ENCODE data around the gene GNA15. TPM values are rescaled to one million over a fixed set of nuclear protein-coding genes. Genes with fewer than 3 reads are reported as not detected.

Gene GNA15
- total RNA-seq, 1 donor from 2014 or later: 24.2 TPM

DNA sequence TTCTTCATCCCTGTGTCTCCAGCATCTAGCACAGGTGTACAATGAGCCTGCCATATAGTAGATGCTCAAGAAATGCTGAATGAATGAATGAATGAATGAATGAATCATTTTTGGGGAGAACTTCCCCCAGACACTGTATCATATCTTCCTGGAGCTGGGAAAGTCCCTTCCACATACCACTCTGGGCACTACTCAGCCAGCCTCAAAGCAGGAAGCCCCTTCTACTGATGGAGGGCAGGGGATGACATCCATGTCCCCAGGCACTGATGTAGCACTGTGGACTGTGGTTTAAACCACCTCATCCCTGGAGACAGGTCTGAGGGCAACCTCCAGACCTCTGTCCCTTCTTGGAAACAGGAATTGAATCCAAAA, 4.8 kb downstream of the GNA15 start:
- ATAC-seq (no peak), DNase-seq (no peak)
- H3K9me3 ChIP-seq: no peaks in the 10 kb centered on the region
- H3K27me3 ChIP-seq (ENCODE audit: low read depth): no peaks in the 10 kb centered on the region
- no peak overlapping the region for H3K4me3 ChIP-seq
- intact Hi-C loops (cut with DNase I): no loop called here
- H3K4me1 ChIP-seq: peaks cover 49% of the 10 kb centered on the region
- peak overlapping the region; percentile 81 for H3K27ac ChIP-seq
- TF ChIP-seq, protein P1, sequence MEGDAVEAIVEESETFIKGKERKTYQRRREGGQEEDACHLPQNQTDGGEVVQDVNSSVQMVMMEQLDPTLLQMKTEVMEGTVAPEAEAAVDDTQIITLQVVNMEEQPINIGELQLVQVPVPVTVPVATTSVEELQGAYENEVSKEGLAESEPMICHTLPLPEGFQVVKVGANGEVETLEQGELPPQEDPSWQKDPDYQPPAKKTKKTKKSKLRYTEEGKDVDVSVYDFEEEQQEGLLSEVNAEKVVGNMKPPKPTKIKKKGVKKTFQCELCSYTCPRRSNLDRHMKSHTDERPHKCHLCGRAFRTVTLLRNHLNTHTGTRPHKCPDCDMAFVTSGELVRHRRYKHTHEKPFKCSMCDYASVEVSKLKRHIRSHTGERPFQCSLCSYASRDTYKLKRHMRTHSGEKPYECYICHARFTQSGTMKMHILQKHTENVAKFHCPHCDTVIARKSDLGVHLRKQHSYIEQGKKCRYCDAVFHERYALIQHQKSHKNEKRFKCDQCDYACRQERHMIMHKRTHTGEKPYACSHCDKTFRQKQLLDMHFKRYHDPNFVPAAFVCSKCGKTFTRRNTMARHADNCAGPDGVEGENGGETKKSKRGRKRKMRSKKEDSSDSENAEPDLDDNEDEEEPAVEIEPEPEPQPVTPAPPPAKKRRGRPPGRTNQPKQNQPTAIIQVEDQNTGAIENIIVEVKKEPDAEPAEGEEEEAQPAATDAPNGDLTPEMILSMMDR (IDR thresholded peaks at IDR 0.05): no peak
- H3K36me3 ChIP-seq: no peaks in the 10 kb centered on the region

DNA sequence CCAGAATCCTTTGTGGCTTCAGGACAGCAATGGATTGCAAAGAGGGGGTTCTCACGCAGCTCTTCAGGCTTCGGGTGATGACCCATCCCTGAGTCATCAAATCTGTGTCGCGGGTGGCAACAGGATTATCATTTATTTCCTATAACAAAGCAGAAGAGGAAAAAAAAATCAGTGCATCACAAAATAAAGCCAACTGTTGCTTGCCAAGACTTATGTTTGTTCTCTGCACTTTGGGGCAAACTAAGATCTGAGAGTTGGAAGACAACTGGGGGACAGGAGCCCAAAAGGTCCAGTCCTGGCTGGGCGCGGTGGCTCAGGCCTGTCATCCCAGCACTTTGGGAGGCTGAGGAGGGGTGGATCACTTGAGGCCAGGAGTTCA, 6.4 kb downstream of the GNA15 start:
- no peaks in the 10 kb centered on the region for H3K9me3 ChIP-seq
- no peak for DNase-seq
- intact Hi-C loops (cut with DNase I): no loop called here
- H3K4me3 ChIP-seq: no peak overlapping the region
- H3K27ac ChIP-seq: peak overlapping the region; percentile 81
- H3K36me3 ChIP-seq: no peaks in the 10 kb centered on the region
- ATAC-seq: peak; percentile 30 to 53
- TF ChIP-seq, protein P1 (IDR thresholded peaks at IDR 0.05): no peak
- no peaks in the 10 kb centered on the region for H3K27me3 ChIP-seq (ENCODE audit: low read depth)
- H3K4me1 ChIP-seq: peaks cover 42% of the 10 kb centered on the region

DNA sequence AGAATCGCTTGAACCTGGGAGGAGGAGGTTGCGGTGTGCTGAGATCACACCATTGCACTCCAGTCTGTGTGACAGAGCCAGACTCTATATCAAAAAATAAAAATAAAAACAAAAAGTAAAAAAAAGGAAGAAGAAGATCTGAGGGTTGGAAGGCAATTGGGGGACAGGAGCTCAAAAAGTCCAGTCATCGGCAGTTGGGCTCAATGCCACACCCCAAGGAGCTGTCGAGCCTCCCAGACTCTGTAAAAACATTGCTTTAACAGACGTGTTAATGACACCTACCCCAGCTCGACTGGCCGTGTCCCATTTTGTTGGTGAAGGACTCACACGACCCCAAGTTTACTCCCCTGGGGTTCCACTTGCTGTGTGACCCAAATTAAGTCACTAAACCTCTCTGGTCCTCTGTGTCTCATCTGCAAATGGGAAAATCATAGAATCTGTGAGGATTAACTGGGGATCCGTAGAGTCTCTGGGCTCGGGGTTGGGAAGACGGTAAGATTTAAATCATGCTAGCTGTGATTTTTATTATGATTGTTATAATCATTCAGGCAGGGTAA, 7.0 kb downstream of the GNA15 start:
- no peaks in the 10 kb centered on the region for H3K9me3 ChIP-seq
- no peak overlapping the region for H3K4me3 ChIP-seq
- peaks cover 37% of the 10 kb centered on the region for H3K4me1 ChIP-seq
- no peaks in the 10 kb centered on the region for H3K36me3 ChIP-seq
- intact Hi-C loops (cut with DNase I): no loop called here
- TF ChIP-seq, protein P1 (IDR thresholded peaks at IDR 0.05): no peak
- no peaks in the 10 kb centered on the region for H3K27me3 ChIP-seq (ENCODE audit: low read depth)
- ATAC-seq (no peak), DNase-seq (no peak)
- H3K27ac ChIP-seq: peak overlapping the region; percentile 81

DNA sequence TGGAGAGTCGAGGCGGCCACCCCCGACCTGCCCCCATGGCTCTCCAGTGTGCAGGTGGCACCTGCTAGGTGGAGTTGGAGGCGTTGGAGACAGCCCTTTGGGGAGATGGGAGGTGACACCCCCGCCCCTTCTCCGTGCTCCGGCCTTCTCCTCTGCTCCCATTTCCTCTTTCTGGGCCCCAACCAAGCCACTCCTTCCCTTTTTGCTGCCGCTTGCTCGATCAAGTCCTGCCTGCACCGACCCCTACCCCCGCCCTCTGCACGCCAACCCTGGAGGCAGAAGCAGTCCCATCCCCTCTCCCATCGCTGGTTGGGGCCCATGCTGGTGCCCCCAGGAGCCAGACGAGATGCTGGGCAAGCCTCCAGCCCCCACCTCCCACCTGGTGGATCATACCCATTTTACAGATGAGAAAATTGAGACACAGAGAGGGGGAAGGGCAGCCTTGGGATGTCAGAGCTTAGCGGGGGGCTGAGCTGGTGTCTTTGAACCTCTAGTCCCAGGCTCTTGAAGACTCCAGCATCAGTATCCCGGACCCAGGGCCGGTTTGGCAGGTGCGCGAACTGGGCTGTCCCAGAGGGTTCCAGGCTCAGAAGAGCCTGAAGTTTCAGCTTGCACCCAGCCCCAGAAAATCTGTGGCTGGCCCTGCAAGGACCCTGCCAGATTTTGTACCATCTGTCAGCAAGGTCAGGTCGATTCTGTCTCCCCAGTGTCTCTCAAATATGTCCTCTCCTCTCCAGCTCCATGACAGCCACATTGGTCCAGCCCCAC, 10.3 kb downstream of the GNA15 start:
- peaks cover 15% of the 10 kb centered on the region for H3K36me3 ChIP-seq
- peak; percentile 75 for DNase-seq
- H3K27ac ChIP-seq: no peak overlapping the region
- peaks cover 29% of the 10 kb centered on the region for H3K4me1 ChIP-seq
- no peak overlapping the region for H3K4me3 ChIP-seq
- peak; percentile 43 to 63 for ATAC-seq
- no peaks in the 10 kb centered on the region for H3K27me3 ChIP-seq (ENCODE audit: low read depth)
- H3K9me3 ChIP-seq: no peaks in the 10 kb centered on the region
- TF ChIP-seq, protein P1 (IDR thresholded peaks at IDR 0.05): no peak
- intact Hi-C loops (cut with DNase I): no loop called here

DNA sequence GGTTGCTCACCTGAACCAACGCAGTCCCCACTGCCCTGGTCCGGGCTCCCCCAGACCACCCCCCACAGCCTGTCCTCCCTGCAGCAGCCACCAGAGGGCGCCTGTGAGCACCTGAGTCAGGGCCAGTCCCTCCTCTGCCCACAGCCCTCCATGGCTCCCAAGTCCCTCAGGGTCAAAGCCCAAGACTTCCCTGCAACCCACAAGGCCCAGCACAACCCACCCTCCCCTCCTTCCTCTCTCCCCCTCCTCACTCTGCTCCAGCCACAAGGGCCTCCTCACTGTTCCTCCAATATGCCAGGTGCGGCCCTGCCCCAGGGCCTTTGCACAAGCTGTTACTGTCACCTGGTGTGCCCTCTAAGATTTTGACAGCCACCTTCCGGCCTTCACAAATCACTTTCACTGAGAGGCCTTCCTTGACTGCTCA, 10.9 kb downstream of the GNA15 start:
- TF ChIP-seq, protein P1 (IDR thresholded peaks at IDR 0.05): peak; percentile 82
- no peak overlapping the region for H3K4me3 ChIP-seq
- H3K27ac ChIP-seq: no peak overlapping the region
- no peaks in the 10 kb centered on the region for H3K27me3 ChIP-seq (ENCODE audit: low read depth)
- intact Hi-C loops (cut with DNase I): no loop called here
- ATAC-seq (peak; percentile 55 to 57), DNase-seq (peak; percentile 77)
- H3K4me1 ChIP-seq: peaks cover 24% of the 10 kb centered on the region
- H3K9me3 ChIP-seq: no peaks in the 10 kb centered on the region
- H3K36me3 ChIP-seq: peaks cover 21% of the 10 kb centered on the region
